Activated naive CD4-positive, alpha-beta T cell treated with anti-CD3 and anti-CD28 coated beads, Interleukin-2, amount 10 ng/mL, durations not matched to agents 7 days and 5 days (primary cell): Measurements from ENCODE around the gene CD79B.
"Not testable (repeated sequence)": the region's sequence is repeated elsewhere in the genome, so short reads cannot be mapped to it uniquely, and the experiment has no call there.

Source experiments
- CTCF ChIA-PET: fragments of 350-600 bp; sonication (Branson Sonifier 250); formaldehyde crosslinking; loops from one replicate; lab custom pipeline; 2021; ENCODE audit warnings: antibody characterized with exemption; lab: Charles Lee
- DNase-seq: peaks from one replicate; pipeline ENCODE4 v3.0.0-alpha.2; 2020
- H3K27ac Mint-ChIP-seq: one replicate; pipeline ENCODE4 v1.8.0; 2021; ENCODE audit warnings: mild to moderate bottlenecking, moderate library complexity, mixed read lengths
- H3K27me3 Mint-ChIP-seq: one replicate; pipeline ENCODE4 v1.8.0; 2021; ENCODE audit warnings: mild to moderate bottlenecking, mixed read lengths
- H3K36me3 Mint-ChIP-seq: one replicate; pipeline ENCODE4 v1.8.0; 2021; ENCODE audit warnings: mixed read lengths
- H3K4me1 Mint-ChIP-seq: one replicate; pipeline ENCODE4 v1.8.0; 2021; ENCODE audit warnings: mixed read lengths
- H3K4me3 Mint-ChIP-seq: one replicate; pipeline ENCODE4 v1.8.0; 2021; ENCODE audit warnings: mild to moderate bottlenecking, moderate library complexity, mixed read lengths
- H3K9me3 Mint-ChIP-seq: one replicate; pipeline ENCODE4 v1.8.0; 2021; ENCODE audit warnings: mixed read lengths

CD79B gene

DNA sequence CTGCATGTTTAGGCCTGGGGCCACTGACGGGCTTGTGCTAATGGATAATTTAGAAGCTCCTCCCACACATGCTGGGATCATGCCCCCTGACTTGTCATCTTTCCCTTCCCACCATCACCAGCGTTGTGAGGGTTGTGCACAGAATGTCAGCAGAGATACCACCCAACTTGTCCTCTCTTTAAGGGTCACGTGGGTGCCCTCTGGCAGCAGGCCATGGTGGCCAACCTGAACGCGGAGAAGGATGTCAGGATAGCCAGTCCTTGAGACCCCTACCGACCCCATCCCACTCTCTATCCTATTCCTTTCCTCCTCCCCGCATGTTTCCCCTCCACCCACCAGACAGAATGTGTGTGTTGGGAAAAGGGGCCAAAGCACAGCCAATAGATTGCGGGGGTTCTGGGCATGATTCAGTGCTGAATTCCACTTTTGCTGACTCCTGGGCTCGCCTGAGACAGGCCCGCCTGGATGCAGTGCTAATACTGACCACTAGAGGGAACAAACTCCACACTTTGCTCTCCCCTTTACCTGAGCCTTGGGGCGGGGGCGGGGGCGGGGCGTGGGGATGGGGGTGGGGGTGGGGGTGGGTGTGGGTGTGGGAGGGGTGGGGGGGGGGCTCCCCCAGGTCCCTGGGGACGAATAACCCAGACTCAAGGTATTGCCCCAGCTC is 50.1 kb downstream of the CD79B start, which contains the start of gene GH2:
GH2 (minus strand) TSS at position 10 of the 667 bp plus-strand sequence. CDS start 143 bp downstream, outside the sequence.
- H3K27ac Mint-ChIP-seq, result no peak within 1 kb of the TSS
- CTCF ChIA-PET, result interaction anchor here (0.8 to 2.4 kb wide), 4 partner anchors 17 to 33 kb away, joined by 3 to 8 read pairs (median 4); no protein-coding TSS in a partner anchor
- H3K27me3 Mint-ChIP-seq, result peaks cover 54% of the 10 kb centered on the region
- DNase-seq, result peak; percentile 77
- H3K9me3 Mint-ChIP-seq, result no peaks in the 10 kb centered on the region
- no peak within 1 kb of the TSS for H3K4me3 Mint-ChIP-seq
- no peaks in the 10 kb centered on the region for H3K36me3 Mint-ChIP-seq
- no peaks in the 10 kb centered on the region for H3K4me1 Mint-ChIP-seq

DNA sequence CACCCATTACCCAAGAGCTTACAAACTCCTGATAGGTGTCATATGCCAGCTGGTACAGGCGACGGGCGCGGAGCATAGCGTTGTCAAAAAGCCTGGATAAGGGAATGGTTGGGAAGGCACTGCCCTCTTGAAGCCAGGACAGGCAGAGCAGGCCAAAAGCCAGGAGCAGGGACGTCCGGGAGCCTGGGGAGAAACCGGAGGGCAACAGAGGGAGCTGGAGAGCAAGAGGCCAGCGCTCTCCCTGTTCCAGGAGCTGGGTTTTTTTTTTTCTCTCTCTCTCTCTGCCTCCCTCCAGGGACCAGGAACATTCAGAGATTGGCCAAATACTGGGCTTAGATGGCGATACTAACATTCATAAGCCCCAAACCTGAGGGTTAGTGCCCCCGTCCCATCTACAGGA is 50.8 kb downstream of the CD79B start:
- not testable (repeated sequence) for H3K27ac Mint-ChIP-seq, H3K4me1 Mint-ChIP-seq, H3K4me3 Mint-ChIP-seq, H3K36me3 Mint-ChIP-seq, H3K9me3 Mint-ChIP-seq, DNase-seq
- CTCF ChIA-PET, result interaction anchor here (0.5 to 2.4 kb wide), 5 partner anchors 15 to 547 kb away, joined by 3 to 8 read pairs (median 3); no protein-coding TSS in a partner anchor
- peaks cover 57% of the 10 kb centered on the region for H3K27me3 Mint-ChIP-seq

DNA sequence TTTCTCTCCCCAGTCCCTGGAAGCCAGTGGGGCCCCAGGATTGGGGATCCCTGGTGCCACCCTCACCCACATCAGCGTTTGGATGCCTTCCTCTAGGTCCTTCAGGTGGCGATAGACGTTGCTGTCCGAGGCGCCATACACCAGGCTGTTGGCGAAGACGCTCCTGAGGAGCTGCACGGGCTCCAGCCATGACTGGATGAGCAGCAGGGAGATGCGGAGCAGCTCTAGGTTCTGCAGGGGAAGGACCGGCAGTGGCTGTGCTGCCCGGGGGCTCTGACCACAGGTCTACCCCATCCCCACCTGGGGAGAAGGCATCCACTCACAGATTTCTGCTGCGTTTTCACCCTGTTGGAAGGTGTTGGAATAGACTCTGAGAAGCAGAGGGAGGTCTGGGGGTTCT is 51.4 kb downstream of the CD79B start:
- Mint-ChIP-seq H3K4me3 (no peak overlapping the region), H3K9me3 (no peaks in the 10 kb centered on the region), H3K27ac (no peak overlapping the region), H3K36me3 (no peaks in the 10 kb centered on the region), H3K27me3 (peaks cover 62% of the 10 kb centered on the region), H3K4me1 (no peaks in the 10 kb centered on the region)
- CTCF ChIA-PET, result interaction anchor here (1.2 to 1.3 kb wide), 2 partner anchors 15 to 19 kb away, joined by 3 read pairs; no protein-coding TSS in a partner anchor
- no peak for DNase-seq
